IMR-90 (cell line): ENCODE data around the gene ARHGEF16. TPM values are rescaled to one million over a fixed set of nuclear protein-coding genes. Genes with fewer than 3 reads are reported as not detected.

Source experiments
- ATAC-seq: fragments of 200-7000 bp; cut with Tn5 transposase; 2 replicates; pipeline ENCODE4 v1.9.1; 2020; ENCODE audit warnings: low read depth, mild to moderate bottlenecking, moderate library complexity
- BruUV-seq: library from RNA; stranded (reverse); fragments of 400-500 nt; replicated peaks from 2 replicates; lab custom pipeline; 2021; lab: Mats Ljungman, UMichigan
- CTCF ChIA-PET: fragments of 300-600 bp; formaldehyde crosslinking; extraction: SDS; loops from one replicate; lab custom pipeline; 2021; ENCODE audit warnings: antibody characterized with exemption; lab: Yijun Ruan, JAX
- POLR2A ChIA-PET: fragments of 300-600 bp; sonication (Branson Sonifier 250); formaldehyde crosslinking; loops from one replicate; lab custom pipeline; 2022; ENCODE audit warnings: antibody characterized with exemption; ENCODE audit not compliant: unreplicated experiment; lab: Charles Lee
- DNase-seq: peaks from one replicate; pipeline ENCODE4 v3.0.0; 2013
- H2AFZ ChIP-seq: replicated peaks from 2 replicates; pipeline ENCODE3; 2013; ENCODE audit warnings: low read length, mild to moderate bottlenecking; ENCODE audit not compliant: poor library complexity
- H2AK5ac ChIP-seq: 2 replicates; pipeline ENCODE4 v1.6.1; 2013; ENCODE audit warnings: low read depth, low read length, inconsistent platforms
- H2AK9ac ChIP-seq: replicated peaks from 2 replicates; pipeline ENCODE3; 2013; ENCODE audit warnings: mild to moderate bottlenecking, low read depth, low read length, moderate library complexity; ENCODE audit not compliant: poor library complexity
- H2BK120ac ChIP-seq: 2 replicates; pipeline ENCODE4 v1.6.1; 2013; ENCODE audit warnings: low read depth, low read length, inconsistent platforms
- H2BK15ac ChIP-seq: 3 replicates; pipeline ENCODE4 v1.6.1; 2013; ENCODE audit warnings: low read depth, low read length, inconsistent platforms
- H2BK20ac ChIP-seq: 2 replicates; pipeline ENCODE4 v1.6.1; 2013; ENCODE audit warnings: low read depth, mild to moderate bottlenecking, inconsistent platforms, low read length, moderate library complexity
- H2BK5ac ChIP-seq: 2 replicates; pipeline ENCODE4 v1.6.1; 2013; ENCODE audit warnings: mild to moderate bottlenecking, low read depth, low read length, inconsistent platforms; ENCODE audit not compliant: poor library complexity, severe bottlenecking
- H3K14ac ChIP-seq: replicated peaks from 2 replicates; pipeline ENCODE4 v1.6.1; 2013; ENCODE audit warnings: low read depth, low read length, inconsistent platforms
- H3K18ac ChIP-seq: 2 replicates; pipeline ENCODE4 v1.6.1; 2013; ENCODE audit warnings: low read depth, low read length, control low read depth
- H3K23ac ChIP-seq: 2 replicates; pipeline ENCODE4 v1.6.1; 2013; ENCODE audit warnings: low read depth, low read length, inconsistent platforms
- H3K27ac ChIP-seq: 2 replicates; pipeline ENCODE4 v1.5.1; 2013; ENCODE audit warnings: mild to moderate bottlenecking, control low read depth, low read length; ENCODE audit not compliant: insufficient read depth
- H3K27me3 ChIP-seq: 2 replicates; pipeline ENCODE4 v1.6.1; 2013; ENCODE audit warnings: low read length; ENCODE audit not compliant: control insufficient read depth, insufficient read depth
- H3K36me3 ChIP-seq: 2 replicates; pipeline ENCODE4 v1.6.1; 2013; ENCODE audit warnings: low read length, mixed read lengths; ENCODE audit not compliant: control insufficient read depth, insufficient read depth
- H3K4ac ChIP-seq: 2 replicates; pipeline ENCODE4 v1.6.1; 2013; ENCODE audit warnings: low read depth, low read length, inconsistent platforms
- H3K4me1 ChIP-seq: 2 replicates; pipeline ENCODE4 v1.6.1; 2013; ENCODE audit warnings: low read length, mixed read lengths; ENCODE audit not compliant: control insufficient read depth, insufficient read depth
- H3K4me2 ChIP-seq: 2 replicates; pipeline ENCODE4 v1.6.1; 2013; ENCODE audit warnings: low read depth, mild to moderate bottlenecking, control low read depth, low read length, moderate library complexity
- H3K4me3 ChIP-seq: 2 replicates; pipeline ENCODE4 v1.5.1; 2013; ENCODE audit warnings: low read depth, mild to moderate bottlenecking, control low read depth, low read length, moderate library complexity; ENCODE audit not compliant: insufficient read depth
- H3K56ac ChIP-seq: 2 replicates; pipeline ENCODE4 v1.6.1; 2013; ENCODE audit warnings: low read length, inconsistent platforms; ENCODE audit not compliant: insufficient read depth; ENCODE audit errors: extremely low read depth
- H3K79me1 ChIP-seq, 2 experiments: 2 replicates each; pipeline ENCODE4 v1.6.1; 2013; ENCODE audit warnings: low read length in 2 of 2, inconsistent platforms in 1 of 2, low read depth in 1 of 2
- H3K9ac ChIP-seq: 2 replicates; pipeline ENCODE4 v1.6.1; 2013; ENCODE audit warnings: low read depth, low read length, control low read depth
- H3K9me1 ChIP-seq: 2 replicates; pipeline ENCODE4 v1.6.1; 2013; ENCODE audit warnings: low read length, inconsistent platforms; ENCODE audit not compliant: insufficient read depth
- H3K9me3 ChIP-seq: 2 replicates; pipeline ENCODE4 v1.6.1; 2013; ENCODE audit warnings: low read length; ENCODE audit not compliant: control insufficient read depth, insufficient read depth
- H4K20me1 ChIP-seq: 2 replicates; pipeline ENCODE4 v1.6.1; 2013; ENCODE audit warnings: low read length, inconsistent platforms; ENCODE audit not compliant: insufficient read depth
- H4K5ac ChIP-seq: 2 replicates; pipeline ENCODE4 v1.6.1; 2013; ENCODE audit warnings: mild to moderate bottlenecking, low read depth, low read length, control low read depth
- H4K8ac ChIP-seq, 2 experiments: 2 replicates each; pipeline ENCODE4 v1.6.1; 2013; ENCODE audit warnings: low read depth in 2 of 2, low read length in 2 of 2, control low read depth in 1 of 2, inconsistent platforms in 1 of 2
- H4K91ac ChIP-seq: 2 replicates; pipeline ENCODE4 v1.6.1; 2013; ENCODE audit warnings: low read depth, low read length, inconsistent platforms; ENCODE audit not compliant: insufficient read depth
- RAD21 ChIP-seq: IDR thresholded peaks from 2 replicates; pipeline ENCODE4 v1.6.1; 2012; ENCODE audit warnings: low read length, improper control_type of control experiment
- WGBS, 2 experiments: methylation state at CpG; one replicate each; pipeline versions ENCODE4 v1.1.5 to v1.1.7; 2013; ENCODE audit warnings: missing lambda C conversion rate in 2 of 2; ENCODE audit not compliant: insufficient read length in 1 of 2; ENCODE audit errors: extremely low coverage in 2 of 2; 5-methylcytosine and 5-hydroxymethylcytosine counted together
- dilution Hi-C: fragments of 300-500 bp; cut with HindIII; formaldehyde crosslinking; loops from one replicate; pipeline ENCODE4 v1.14.3; 2018; ENCODE audit warnings: low sequenced_read_pairs; ENCODE audit not compliant: unreplicated experiment
- in situ Hi-C: fragments of 300-500 bp; cut with MboI; formaldehyde crosslinking; loops from 3 replicates; pipeline ENCODE4 v1.14.3; 2019; ENCODE audit warnings: low sequenced_read_pairs, inconsistent platforms, mixed read lengths
- intact Hi-C: fragments of 100-400 bp; cut with micrococcal nuclease; formaldehyde crosslinking; loops from 2 replicates; pipeline ENCODE4 v1.10.0; 2022
- polyA plus RNA-seq, 3 experiments: library from polyadenylated mRNA; depleted of rRNA; stranded (reverse); fragments of >200 nt; gene quantifications; 2 replicates each; pipeline ENCODE4 v1.2.3, GENCODE V29; 2012; ENCODE audit warnings: low replicate concordance in 1 of 3
- total RNA-seq: library from RNA; depleted of rRNA; stranded (reverse); fragments of >200 nt; gene quantifications from 2 replicates; pipeline ENCODE4 v1.2.3, GENCODE V29; 2012

Gene ARHGEF16
- total and polyA plus RNA-seq, 2 of the 4 experiments (the other 2 are of a cell fraction), result 0.18 to 0.39 TPM

GRCh38 chr1:3485016-3485415 is 30.6 kb downstream of the ARHGEF16 start:
- H3K18ac ChIP-seq, result no peak overlapping the region
- intact Hi-C loops, result loop anchor here (5.0 kb wide), 1 partner anchor 77 kb away; no protein-coding TSS in a partner anchor
- ChIA-PET CTCF (interaction anchor here (3.2 kb wide), 1 partner anchor 32 kb away, joined by 12 read pairs; no protein-coding TSS in a partner anchor), POLR2A (no interaction called here)
- H3K27ac ChIP-seq, result no peak overlapping the region
- H3K4me1 ChIP-seq, result no peaks in the 10 kb centered on the region
- no peak overlapping the region for H3K14ac ChIP-seq
- WGBS, 2 experiments, result 80% methylated on average over 1 of the region's 14 CpGs; no CpG with 5 or more reads in 1 of the 2 experiments
- H2AK9ac ChIP-seq, result no peak overlapping the region
- H3K9me1 ChIP-seq, result no peaks in the 10 kb centered on the region
- H3K23ac ChIP-seq, result no peak overlapping the region
- in situ Hi-C loops, result loop anchor here (5.0 kb wide), 1 partner anchor 137 kb away; no protein-coding TSS in a partner anchor
- H2BK5ac ChIP-seq, result no peak overlapping the region
- no peaks in the 10 kb centered on the region; the same call in 1 of the 2 replicates for H4K20me1 ChIP-seq
- peaks cover 5% of the 10 kb centered on the region for H3K9me3 ChIP-seq
- H2BK120ac ChIP-seq, result no peak overlapping the region
- no peak for ATAC-seq
- H3K4me2 ChIP-seq, result no peak overlapping the region
- H3K79me1 ChIP-seq, result no peaks in the 10 kb centered on the region
- no peak for TF ChIP-seq RAD21
- H3K36me3 ChIP-seq, result no peaks in the 10 kb centered on the region
- no peak overlapping the region for H2AFZ ChIP-seq
- H3K27me3 ChIP-seq, result peaks cover 2% of the 10 kb centered on the region; the same call in 1 of the 2 replicates
- no peak overlapping the region for H2BK15ac ChIP-seq
- H2AK5ac ChIP-seq, result no peak overlapping the region
- no peak overlapping the region for H2BK20ac ChIP-seq
- no peak for DNase-seq
- H3K4me3 ChIP-seq, result no peak overlapping the region
- no peak overlapping the region for H4K8ac ChIP-seq
- H3K4ac ChIP-seq, result no peak overlapping the region
- H3K9ac ChIP-seq, result no peak overlapping the region
- H3K56ac ChIP-seq, result no peak overlapping the region
- no TSS peak for BruUV-seq
- dilution Hi-C loops, result no loop called here
- no peak overlapping the region for H4K91ac ChIP-seq
- H4K5ac ChIP-seq, result no peak overlapping the region
